Measurements from ENCODE around the gene UCK2. TPM values are rescaled to one million over a fixed set of nuclear protein-coding genes. Genes with fewer than 3 reads are reported as not detected.

The UCK2 gene
- total RNA-seq, 2 donors from 2014 or later, result 37.0 to 61.6 TPM

- ATAC-seq, result no peak
- DNase-seq (ENCODE audit: low spot score in 2 of 2), result no peak
- H3K27ac Mint-ChIP-seq, result no peak overlapping the region
- no peaks in the 10 kb centered on the region for H3K36me3 Mint-ChIP-seq
- H3K9me3 Mint-ChIP-seq, result no peaks in the 10 kb centered on the region
These were observed 132.7 kb downstream of the UCK2 start for GRCh38 chr1:165960136-165960535.

DNA sequence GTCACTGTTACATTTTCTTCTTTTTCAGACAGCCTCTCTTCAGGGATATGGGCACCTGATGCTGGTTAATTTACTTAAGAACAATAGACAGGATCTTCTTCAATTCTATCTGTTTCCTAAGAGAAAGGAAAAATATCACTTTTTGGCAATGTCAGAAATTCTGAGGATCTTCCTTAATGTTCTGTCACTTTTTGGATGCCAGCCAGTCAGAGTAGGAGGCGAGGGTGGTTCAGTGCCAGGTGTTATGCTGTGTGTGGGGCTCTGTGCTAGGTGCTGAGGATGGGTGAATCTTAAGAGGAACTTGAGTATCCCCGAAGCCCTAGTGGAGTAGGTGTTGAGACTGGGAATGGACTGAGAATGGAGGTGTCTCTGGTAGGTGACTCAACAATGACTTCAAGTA lies 133.5 kb downstream of the UCK2 start:
- Mint-ChIP-seq H3K36me3 (no peaks in the 10 kb centered on the region), H3K9me3 (no peaks in the 10 kb centered on the region), H3K27ac (no peak overlapping the region)
- no peak for DNase-seq (ENCODE audit: low spot score in 2 of 2)
- ATAC-seq, result no peak

Other genes with a start within 250 kb of the UCK2 start
- 10 to 100 TPM; 33.6 to 72.2 TPM for gene MGST3, start 196.4 kb upstream of the UCK2 start, total RNA-seq
- 10 to 100 TPM; 23.9 to 31.6 TPM for gene ALDH9A1, start 129.1 kb upstream of the UCK2 start, total RNA-seq
- gene TMCO1, start 58.7 kb upstream of the UCK2 start, total RNA-seq, result 10 to 100 TPM; 58.1 to 72.0 TPM